Measurements from ENCODE around the gene PAX5. TPM values are rescaled to one million over a fixed set of nuclear protein-coding genes. Genes with fewer than 3 reads are reported as not detected.
"Not testable (repeated sequence)": the region's sequence is repeated elsewhere in the genome, so short reads cannot be mapped to it uniquely, and the experiment has no call there.

The PAX5 gene
- total RNA-seq, 1 experiment from 2014 or later = not detected

GRCh38 chr9:36881743-36882441 is 152.2 kb downstream of the PAX5 start:
- in situ Hi-C loops (cut with HindIII; ENCODE audit: low pct_unique_long_range_greater_than_20kb, low sequenced_read_pairs) = no loop called here
- no peak for DNase-seq (ENCODE audit: low read depth)

- in situ Hi-C loops (cut with HindIII; ENCODE audit: low pct_unique_long_range_greater_than_20kb, low sequenced_read_pairs) = no loop called here
- no peak for DNase-seq (ENCODE audit: low read depth)
These were observed 152.8 kb downstream of the PAX5 start for GRCh38 chr9:36881316-36881715.

GRCh38 chr9:36880075-36880474 is 154.0 kb downstream of the PAX5 start:
- DNase-seq (ENCODE audit: low read depth) = no peak
- in situ Hi-C loops (cut with HindIII; ENCODE audit: low pct_unique_long_range_greater_than_20kb, low sequenced_read_pairs) = no loop called here

- in situ Hi-C loops (cut with HindIII; ENCODE audit: low pct_unique_long_range_greater_than_20kb, low sequenced_read_pairs) = no loop called here
These were observed 154.8 kb downstream of the PAX5 start for GRCh38 chr9:36878986-36879982.

GRCh38 chr9:36877239-36877638 is 156.8 kb downstream of the PAX5 start:
- in situ Hi-C loops (cut with HindIII; ENCODE audit: low pct_unique_long_range_greater_than_20kb, low sequenced_read_pairs) = no loop called here
- DNase-seq (ENCODE audit: low read depth) = no peak

More at GRCh38 chr9:36878986-36879982, 154.8 kb downstream of the PAX5 start:
- DNase-seq (ENCODE audit: low read depth) = no peak

- in situ Hi-C loops (cut with HindIII; ENCODE audit: low pct_unique_long_range_greater_than_20kb, low sequenced_read_pairs) = no loop called here
- no peak for DNase-seq (ENCODE audit: low read depth)
These were observed 158.0 kb downstream of the PAX5 start for GRCh38 chr9:36876056-36876455.

GRCh38 chr9:36874921-36875320 is 159.1 kb downstream of the PAX5 start:
- in situ Hi-C loops (cut with HindIII; ENCODE audit: low pct_unique_long_range_greater_than_20kb, low sequenced_read_pairs) = no loop called here
- no peak for DNase-seq (ENCODE audit: low read depth)

GRCh38 chr9:36874261-36874660 is 159.8 kb downstream of the PAX5 start:
- in situ Hi-C loops (cut with HindIII; ENCODE audit: low pct_unique_long_range_greater_than_20kb, low sequenced_read_pairs) = no loop called here
- DNase-seq (ENCODE audit: low read depth) = no peak

- peak; percentile 23 for DNase-seq (ENCODE audit: low read depth)
- in situ Hi-C loops (cut with HindIII; ENCODE audit: low pct_unique_long_range_greater_than_20kb, low sequenced_read_pairs) = no loop called here
These were observed 160.7 kb downstream of the PAX5 start for GRCh38 chr9:36873247-36873875.

GRCh38 chr9:36872641-36873040 is 161.4 kb downstream of the PAX5 start:
- in situ Hi-C loops (cut with HindIII; ENCODE audit: low pct_unique_long_range_greater_than_20kb, low sequenced_read_pairs) = no loop called here

GRCh38 chr9:36871606-36872005 is 162.5 kb downstream of the PAX5 start:
- no peak for DNase-seq (ENCODE audit: low read depth)
- in situ Hi-C loops (cut with HindIII; ENCODE audit: low pct_unique_long_range_greater_than_20kb, low sequenced_read_pairs) = no loop called here

More at GRCh38 chr9:36872641-36873040, 161.4 kb downstream of the PAX5 start:
- no peak for DNase-seq (ENCODE audit: low read depth)

GRCh38 chr9:36870960-36871359 is 163.1 kb downstream of the PAX5 start:
- DNase-seq (ENCODE audit: low read depth) = no peak
- in situ Hi-C loops (cut with HindIII; ENCODE audit: low pct_unique_long_range_greater_than_20kb, low sequenced_read_pairs) = no loop called here

GRCh38 chr9:36869605-36870004 is 164.5 kb downstream of the PAX5 start:
- DNase-seq (ENCODE audit: low read depth); in situ Hi-C loops (cut with HindIII; ENCODE audit: low pct_unique_long_range_greater_than_20kb, low sequenced_read_pairs): not testable (repeated sequence)

- in situ Hi-C loops (cut with HindIII; ENCODE audit: low pct_unique_long_range_greater_than_20kb, low sequenced_read_pairs) = no loop called here
- no peak for DNase-seq (ENCODE audit: low read depth)
These were observed 165.3 kb downstream of the PAX5 start for GRCh38 chr9:36868586-36869282.

- in situ Hi-C loops (cut with HindIII; ENCODE audit: low pct_unique_long_range_greater_than_20kb, low sequenced_read_pairs) = no loop called here
- no peak for DNase-seq (ENCODE audit: low read depth)
These were observed 166.2 kb downstream of the PAX5 start for GRCh38 chr9:36867672-36868471.

- no peak for DNase-seq (ENCODE audit: low read depth)
- in situ Hi-C loops (cut with HindIII; ENCODE audit: low pct_unique_long_range_greater_than_20kb, low sequenced_read_pairs) = no loop called here
These were observed 166.8 kb downstream of the PAX5 start for GRCh38 chr9:36867241-36867640.

- in situ Hi-C loops (cut with HindIII; ENCODE audit: low pct_unique_long_range_greater_than_20kb, low sequenced_read_pairs) = no loop called here
- no peak for DNase-seq (ENCODE audit: low read depth)
These were observed 167.2 kb downstream of the PAX5 start for GRCh38 chr9:36866840-36867239.

Data from Caki2 (cell line).